GM18868 (cell line): Measurements from ENCODE around the gene ZNF574.
"Not testable (repeated sequence)": the region's sequence is repeated elsewhere in the genome, so short reads cannot be mapped to it uniquely, and the experiment has no call there.

ENCODE experiments used
- ATAC-seq: cut with Tn5 transposase; IDR thresholded peaks from one replicate; pipeline ENCODE4 v1.9.1; 2021; ENCODE audit warnings: mild to moderate bottlenecking, moderate library complexity; ENCODE audit not compliant: unreplicated experiment

The ZNF574 gene

GRCh38 chr19:42075616-42076379 lies at the start of gene ZNF574:
Gene ZNF574 (plus strand): TSS chr19:42076166. CDS start chr19:42078607, 2,441 bp downstream.
- peak; percentile 92 for ATAC-seq

DNA sequence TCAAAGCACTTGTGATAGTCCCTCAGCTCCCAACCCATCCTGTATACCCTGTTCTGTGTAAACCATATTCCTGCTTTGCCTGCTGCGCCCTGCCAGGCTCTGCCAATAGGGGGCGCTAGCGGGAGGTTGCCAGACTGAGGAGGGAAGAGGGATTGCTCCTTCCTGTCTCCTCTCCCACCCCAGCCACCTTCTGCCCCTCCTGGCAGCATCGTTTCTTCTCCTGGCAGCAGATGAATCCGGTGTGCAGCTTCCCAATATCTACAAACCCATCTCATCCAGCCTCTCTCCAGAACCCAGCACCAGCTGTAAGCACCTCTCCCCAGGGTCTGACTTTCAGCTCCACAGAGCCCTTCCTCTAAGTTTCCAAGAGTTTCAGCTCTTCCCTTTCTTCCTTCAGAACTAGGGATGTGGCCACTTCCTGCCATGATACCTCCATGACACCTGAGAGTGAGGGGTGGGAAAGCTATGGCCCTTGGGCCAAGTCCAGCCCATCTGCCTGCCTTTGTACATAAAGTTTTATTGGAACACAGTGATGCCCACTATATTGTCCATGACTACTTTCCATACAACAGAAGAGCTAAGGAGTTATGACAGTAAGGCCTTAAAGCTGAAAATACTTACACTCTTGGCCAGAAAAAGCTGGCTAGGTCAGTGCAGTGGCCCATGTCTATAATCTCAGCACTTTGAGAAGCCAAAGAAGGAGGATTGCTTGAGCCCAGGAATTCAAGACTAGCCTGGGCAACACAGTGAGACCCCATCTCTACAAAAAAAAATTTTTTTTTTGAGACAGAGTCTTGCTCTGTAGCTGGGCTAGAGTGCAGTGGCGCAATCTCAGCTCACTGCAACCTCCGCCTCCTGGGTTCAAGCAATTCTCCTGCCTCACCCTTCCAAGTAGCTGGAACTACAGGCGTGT lies 47.4 kb upstream of the ZNF574 start:
- no peak for ATAC-seq

GRCh38 chr19:42030645-42031440 lies 45.1 kb upstream of the ZNF574 start:
- no peak for ATAC-seq

- no peak for ATAC-seq
Observed at GRCh38 chr19:42032431-42032830, 43.5 kb upstream of the ZNF574 start.

DNA sequence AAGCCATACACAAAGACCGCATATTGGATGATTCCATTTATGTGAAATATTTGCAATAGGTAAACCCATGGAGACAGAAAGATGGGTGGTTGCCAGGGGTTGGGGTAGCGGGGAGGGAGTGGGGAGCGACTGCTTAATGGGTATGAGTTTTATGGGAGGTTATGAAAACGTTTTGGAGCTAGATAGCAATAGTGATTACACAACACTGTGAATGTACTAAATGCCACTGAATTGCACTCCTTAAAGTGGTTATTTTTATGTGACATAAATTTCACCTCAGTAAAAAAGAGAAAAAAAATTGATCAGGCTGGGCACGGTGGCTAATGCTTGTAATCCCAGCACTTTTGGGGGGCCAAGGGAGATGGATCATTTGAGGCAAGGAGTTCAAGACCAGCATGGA lies 42.6 kb upstream of the ZNF574 start:
- no peak for ATAC-seq

GRCh38 chr19:42034640-42035391 lies 41.1 kb upstream of the ZNF574 start:
- not testable (repeated sequence) for ATAC-seq

- no peak for ATAC-seq
Observed at GRCh38 chr19:42037649-42038048, 38.3 kb upstream of the ZNF574 start.

DNA sequence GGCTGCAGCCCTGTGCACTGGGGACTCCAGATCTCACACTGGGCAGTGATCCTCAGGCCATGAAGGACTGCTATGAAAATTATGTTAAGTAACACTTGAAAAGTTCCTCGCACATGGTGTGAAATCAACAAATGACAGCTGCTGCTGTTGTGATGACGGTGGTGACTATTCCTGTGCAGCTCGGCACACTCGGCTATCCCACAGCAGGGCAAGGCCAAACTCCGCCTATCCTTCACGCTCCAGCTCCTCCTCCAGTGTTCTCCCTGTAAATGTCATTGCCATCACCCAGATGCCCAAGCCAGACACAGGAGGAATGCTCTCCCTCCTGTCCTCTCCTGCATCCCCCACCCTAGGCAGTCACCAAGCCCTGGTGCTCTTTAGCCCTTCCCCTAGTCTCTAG lies 37.3 kb upstream of the ZNF574 start:
- no peak for ATAC-seq

DNA sequence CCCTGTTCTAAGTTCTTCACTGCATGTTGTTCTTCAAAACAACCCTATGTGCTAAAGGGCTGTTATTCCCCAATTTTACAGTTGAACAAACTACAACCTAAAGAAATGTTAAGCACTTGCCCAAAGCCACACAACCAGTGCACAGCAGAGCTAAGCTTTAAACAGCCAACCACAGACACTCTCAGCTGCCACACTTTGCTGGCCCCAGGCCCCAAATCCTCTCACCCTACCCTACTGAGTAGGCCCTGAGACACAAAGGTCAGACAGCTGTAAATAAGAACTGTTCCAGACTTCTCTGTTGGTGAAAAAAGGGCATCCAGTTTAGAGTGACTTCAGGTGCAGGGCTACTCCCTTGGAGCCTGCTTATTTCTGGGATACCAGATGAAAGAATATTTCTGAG lies 35.9 kb upstream of the ZNF574 start:
- ATAC-seq: no peak

GRCh38 chr19:42040491-42040890 lies 35.5 kb upstream of the ZNF574 start:
- not testable (repeated sequence) for ATAC-seq

DNA sequence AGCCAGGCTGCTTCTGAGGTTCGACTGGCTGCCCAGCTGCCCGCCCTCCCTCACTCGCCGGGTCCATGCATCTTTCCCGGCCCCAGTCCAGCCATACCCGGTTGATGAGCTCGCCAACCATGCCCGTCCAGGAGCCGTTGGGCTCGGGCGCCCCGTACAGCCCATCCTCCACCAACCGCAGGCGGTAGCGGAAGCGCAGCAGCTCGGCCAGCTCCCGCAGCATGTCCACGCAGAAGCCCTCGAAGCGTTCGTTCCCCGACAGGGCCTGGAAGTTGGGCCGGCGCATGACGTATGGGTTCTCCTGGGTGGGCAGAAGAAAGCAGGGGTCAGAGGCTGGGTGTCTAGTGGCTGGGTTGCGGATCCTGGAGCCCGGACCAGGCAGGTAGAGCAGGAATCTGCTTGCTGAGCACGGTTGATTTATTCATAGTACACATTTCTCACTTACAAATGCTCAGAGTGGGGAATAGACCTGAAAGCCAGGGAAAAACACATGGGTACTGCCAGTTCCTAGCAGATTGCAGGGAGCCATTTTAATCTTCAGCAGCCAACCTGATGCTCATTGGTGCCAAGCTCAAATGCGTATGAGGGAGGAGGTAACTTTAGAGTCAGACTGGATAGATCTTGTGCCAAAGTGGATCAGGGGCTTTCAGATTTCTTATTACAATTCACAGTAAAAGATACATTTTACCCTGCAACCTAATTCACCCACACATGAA lies 33.4 kb upstream of the ZNF574 start:
- ATAC-seq: no peak

GRCh38 chr19:42045575-42045974 lies 30.4 kb upstream of the ZNF574 start:
- no peak for ATAC-seq

GRCh38 chr19:42048992-42049391 lies 27.0 kb upstream of the ZNF574 start:
- ATAC-seq: no peak

DNA sequence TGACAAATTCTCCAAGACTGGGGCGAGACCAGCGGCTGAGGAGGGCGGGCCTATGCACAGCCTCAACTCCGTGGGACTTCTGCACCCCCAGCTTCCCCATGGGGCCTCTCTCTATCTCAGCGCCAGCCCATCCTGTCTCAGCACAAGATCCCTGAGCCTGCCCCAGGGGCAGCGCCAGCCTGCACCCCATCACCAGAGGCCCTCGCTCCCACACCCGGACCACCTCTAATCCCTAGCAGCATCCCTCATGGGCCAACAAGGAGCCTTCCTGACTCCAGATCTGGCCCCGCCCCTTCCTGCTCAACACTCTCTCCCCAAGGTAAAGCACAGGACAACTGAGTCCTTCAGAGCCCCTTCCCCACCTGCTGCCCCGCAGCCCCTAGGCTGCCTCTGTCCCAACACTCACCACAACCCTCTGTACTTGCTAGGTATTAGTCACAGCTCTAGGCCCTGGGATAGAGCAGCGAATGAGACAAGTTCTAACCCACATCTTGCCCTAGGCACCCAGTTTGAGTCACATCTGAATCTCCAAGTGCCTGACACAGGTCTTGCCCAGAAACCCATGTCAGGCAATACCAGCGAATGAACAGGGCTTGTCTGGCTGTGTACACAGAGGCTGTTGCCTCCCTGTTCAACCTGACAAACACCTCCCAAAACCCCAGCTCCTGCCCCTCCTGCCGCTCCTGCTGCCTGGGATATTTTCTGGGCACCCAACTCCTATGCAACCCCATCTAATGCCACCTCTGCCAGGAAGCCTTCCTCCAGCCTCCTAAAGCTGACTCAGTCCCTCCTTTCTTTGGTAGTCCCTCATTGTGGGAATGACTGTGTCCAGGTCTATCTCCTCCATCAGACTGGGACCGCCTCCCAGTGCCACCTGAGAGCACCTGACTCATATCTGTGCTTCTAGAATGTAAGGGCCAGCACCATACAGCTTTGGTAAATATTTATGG lies 24.5 kb upstream of the ZNF574 start:
- ATAC-seq: no peak

- ATAC-seq: no peak
Observed at GRCh38 chr19:42052241-42052863, 23.6 kb upstream of the ZNF574 start.

DNA sequence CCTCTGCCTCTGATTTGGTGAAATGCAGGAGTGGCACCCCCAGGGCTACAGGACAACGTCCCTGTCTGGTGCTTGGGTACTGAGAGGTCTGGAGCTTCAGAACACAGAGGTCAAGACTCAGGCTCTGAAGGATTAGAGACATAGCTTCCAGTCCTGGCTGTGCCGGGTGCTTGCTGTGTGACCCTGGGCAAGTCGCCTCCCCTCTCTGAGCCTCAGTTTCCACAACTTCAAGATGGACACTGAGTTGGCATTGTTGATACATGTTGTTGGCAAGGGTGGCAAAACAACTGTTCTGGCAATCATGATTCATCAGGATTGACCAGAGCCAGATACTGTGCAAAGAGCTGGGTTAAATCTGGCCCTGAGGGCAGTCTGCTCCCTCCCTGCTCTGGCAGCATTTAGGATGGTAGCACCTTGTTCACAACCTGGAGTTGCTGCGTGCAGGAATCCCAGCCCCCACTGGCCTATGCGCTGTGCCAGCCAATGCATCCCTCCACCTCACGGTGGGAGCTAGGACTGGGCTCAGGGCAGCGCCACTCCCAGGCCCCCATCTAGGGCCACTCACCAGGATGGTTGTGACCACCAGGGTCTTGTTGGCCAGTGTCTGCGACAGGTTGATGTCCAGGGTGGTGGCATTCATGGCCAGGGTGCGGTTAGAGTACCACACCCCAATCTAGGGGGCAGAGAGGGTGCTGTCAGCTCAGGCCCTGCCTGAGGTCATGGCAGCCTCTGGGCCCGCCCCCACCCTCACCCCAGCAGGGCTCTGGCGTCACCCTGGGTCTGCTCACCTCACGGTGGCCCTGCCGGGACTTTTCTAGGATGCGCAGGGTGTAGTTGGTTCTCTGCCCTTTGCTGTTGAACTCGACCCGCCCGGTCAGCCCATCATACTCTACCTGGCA lies 22.7 kb upstream of the ZNF574 start:
- ATAC-seq: no peak

DNA sequence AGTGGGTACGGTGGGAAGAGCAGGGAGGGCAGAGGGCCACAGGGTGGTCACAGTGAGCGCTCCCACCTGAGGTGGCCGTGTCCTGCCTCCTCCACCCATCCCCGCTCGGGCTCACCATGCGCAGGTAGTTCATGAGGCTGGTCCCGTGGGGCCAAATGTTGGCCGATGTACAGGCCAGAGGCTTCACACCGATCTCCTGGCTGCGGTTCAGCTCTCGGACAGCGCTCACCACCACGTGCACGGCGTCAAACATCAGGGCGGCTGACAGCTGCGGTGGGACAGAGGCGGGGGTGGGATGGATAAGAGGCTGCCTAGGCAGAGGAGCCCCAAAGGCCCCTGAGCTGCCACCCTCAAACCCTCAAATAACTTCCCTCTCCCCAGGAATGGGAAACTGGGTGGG lies 21.8 kb upstream of the ZNF574 start:
- no peak for ATAC-seq
